PFSK-1 (cell line): ENCODE data around the gene SLC15A1.

Experiments
- POLR2AphosphoS5 ChIP-seq: IDR thresholded peaks from 2 replicates; pipeline ENCODE4 v1.6.1; 2012; ENCODE audit warnings: low read depth, mild to moderate bottlenecking, control low read depth, low read length, moderate library complexity
- SIN3A ChIP-seq: IDR thresholded peaks from 2 replicates; pipeline ENCODE4 v1.6.1; 2012; ENCODE audit warnings: mild to moderate bottlenecking, low read length, moderate library complexity, borderline replicate concordance; ENCODE audit not compliant: insufficient read depth
- TAF1 ChIP-seq: IDR thresholded peaks from 2 replicates; pipeline ENCODE4 v1.6.1; 2012; ENCODE audit warnings: low read length, control low read depth, borderline replicate concordance; ENCODE audit not compliant: insufficient read depth
- TF ChIP-seq, protein P1 (sequence below), 2 experiments: IDR thresholded peaks; 2 replicates each; pipeline versions ENCODE4 v1.6.1 to v1.8.0; 2011 to 2012; ENCODE audit warnings: low read depth in 2 of 2, low read length in 2 of 2, control low read depth in 1 of 2, inconsistent platforms in 1 of 2, mild to moderate bottlenecking in 1 of 2, moderate library complexity in 1 of 2; ENCODE audit not compliant: insufficient read depth in 1 of 2

DNA sequence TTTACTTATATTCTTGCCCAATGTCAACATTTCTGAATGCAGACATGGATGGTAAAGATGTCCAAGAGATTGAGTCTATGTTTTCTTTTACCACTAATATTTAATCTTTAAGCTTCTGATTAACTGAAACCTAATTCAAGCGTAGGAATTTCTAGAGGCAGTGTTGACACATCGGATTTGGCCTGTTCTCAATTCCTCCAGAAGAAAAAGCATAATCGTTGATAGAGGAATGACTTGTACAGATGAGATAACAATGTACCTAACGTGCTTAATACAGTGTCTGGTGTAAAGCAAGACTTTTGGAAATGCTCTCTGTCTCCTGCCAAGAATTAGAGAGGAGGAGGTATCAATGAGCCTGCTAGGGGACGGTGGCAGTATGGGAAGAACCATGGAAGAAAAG, 35.2 kb downstream of the SLC15A1 start:
- TF ChIP-seq TAF1 = no peak
- TF ChIP-seq POLR2AphosphoS5 = no peak
- TF ChIP-seq, protein P1, sequence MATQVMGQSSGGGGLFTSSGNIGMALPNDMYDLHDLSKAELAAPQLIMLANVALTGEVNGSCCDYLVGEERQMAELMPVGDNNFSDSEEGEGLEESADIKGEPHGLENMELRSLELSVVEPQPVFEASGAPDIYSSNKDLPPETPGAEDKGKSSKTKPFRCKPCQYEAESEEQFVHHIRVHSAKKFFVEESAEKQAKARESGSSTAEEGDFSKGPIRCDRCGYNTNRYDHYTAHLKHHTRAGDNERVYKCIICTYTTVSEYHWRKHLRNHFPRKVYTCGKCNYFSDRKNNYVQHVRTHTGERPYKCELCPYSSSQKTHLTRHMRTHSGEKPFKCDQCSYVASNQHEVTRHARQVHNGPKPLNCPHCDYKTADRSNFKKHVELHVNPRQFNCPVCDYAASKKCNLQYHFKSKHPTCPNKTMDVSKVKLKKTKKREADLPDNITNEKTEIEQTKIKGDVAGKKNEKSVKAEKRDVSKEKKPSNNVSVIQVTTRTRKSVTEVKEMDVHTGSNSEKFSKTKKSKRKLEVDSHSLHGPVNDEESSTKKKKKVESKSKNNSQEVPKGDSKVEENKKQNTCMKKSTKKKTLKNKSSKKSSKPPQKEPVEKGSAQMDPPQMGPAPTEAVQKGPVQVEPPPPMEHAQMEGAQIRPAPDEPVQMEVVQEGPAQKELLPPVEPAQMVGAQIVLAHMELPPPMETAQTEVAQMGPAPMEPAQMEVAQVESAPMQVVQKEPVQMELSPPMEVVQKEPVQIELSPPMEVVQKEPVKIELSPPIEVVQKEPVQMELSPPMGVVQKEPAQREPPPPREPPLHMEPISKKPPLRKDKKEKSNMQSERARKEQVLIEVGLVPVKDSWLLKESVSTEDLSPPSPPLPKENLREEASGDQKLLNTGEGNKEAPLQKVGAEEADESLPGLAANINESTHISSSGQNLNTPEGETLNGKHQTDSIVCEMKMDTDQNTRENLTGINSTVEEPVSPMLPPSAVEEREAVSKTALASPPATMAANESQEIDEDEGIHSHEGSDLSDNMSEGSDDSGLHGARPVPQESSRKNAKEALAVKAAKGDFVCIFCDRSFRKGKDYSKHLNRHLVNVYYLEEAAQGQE (IDR thresholded peaks at IDR 0.05; ENCODE audit: insufficient read depth in 1 of 2, low read depth in 2 of 2, low read length in 2 of 2) = no peak
- TF ChIP-seq SIN3A = no peak
